Heart left ventricle (tissue), 13 donors: ENCODE results near the gene RNF5.

ENCODE experiments used
- CTCF ChIP-seq, 12 donors: fragments of 200-600 bp; sonication (generic) in 4 of 12; IDR thresholded peaks; one replicate each; pipeline versions ENCODE4 v1.5.0 to v1.8.0; 2018 to 2022; ENCODE audit warnings: antibody characterized with exemption in 12 of 12, mild to moderate bottlenecking in 5 of 12
- POLR2A ChIP-seq, 2 donors: fragments of 450-650 bp; IDR thresholded peaks; one replicate each; pipeline ENCODE4 v1.6.1; 2017; ENCODE audit warnings: antibody characterized with exemption in 2 of 2, mild to moderate bottlenecking in 2 of 2, moderate library complexity in 2 of 2
- donor health status: ischemic (EF 13 %, LVEDD 7.1; RV severe dilation, severe dysfunction).
- donor health status: DM: no; HTN: yes; CAD: no.
- donor health status: DM: no; HTN: no; CAD: no.
- donor health status: ischemic (EF 25% LVEDD 6.9; RV normal size, moderate dysfunction).
- donor health status: ischemic (EF 25% LVEDD 5.7; RV mildly dilated, moderate dysfunction).
- donor health status: ischemic (EF 35%, LVEDD 5.7; RV mildly dilated, moderate dysfunction).
- donor health status: nonischemic (EF 11% LVEDD 7.7; RV severe dilation, severe dysfunction).
- donor health status: DM: yes; HTN: yes; CAD: no.
- donor health status: PGD.
- donor health status: ischemic (EF 29% LVEDD 5.4; RV normal size, mild dysfunction).
- donor health status: nonischemic (EF 23%, LVEDD 6.1; RV moderate dilation, normal function).

DNA sequence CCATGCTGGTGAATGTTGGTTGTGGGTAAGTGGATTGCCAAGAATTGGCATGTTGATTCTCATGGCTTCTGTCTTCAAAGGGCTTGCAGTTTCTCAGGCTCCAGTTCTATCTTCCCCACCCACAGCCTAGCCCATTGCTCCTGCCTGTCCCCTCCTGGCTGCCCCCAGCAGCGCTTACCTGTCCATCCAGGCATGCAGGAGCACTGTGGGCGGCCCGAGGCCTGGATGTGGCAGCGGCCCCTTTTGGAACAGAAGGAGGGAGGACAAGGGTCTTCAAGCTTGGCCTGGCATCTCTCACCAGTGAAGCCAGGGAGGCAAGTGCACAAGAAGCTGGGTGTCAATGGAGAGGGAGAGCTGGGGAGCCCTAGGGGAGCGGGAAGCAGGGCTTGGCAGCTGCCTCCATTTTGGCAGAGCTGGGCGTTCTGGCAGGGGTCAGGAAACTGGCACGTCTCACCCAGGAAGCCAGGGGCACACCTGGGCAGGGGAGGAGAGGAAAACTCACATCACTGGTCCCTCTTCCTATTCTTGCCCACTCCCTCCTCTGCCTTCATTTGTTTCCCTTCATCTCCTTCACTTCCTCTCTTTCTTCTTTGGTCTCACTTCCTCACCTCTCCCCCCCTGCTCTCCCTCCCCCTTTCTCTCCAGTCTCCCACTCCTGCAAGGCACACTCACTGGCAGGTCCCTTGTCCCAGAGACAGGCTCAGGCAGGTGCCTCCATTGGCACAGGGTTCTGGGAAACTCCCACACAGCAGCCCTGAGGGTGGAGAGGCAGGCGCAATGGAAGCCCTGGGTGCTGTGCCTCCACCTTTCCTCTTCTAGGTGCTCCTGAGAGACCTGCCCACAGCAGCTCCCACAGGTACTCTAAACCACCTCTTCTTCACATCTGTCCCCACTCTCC, 44.4 kb downstream of the RNF5 start:
- TF ChIP-seq CTCF (IDR thresholded peaks at IDR 0.05): no peak
- no peak for TF ChIP-seq POLR2A (IDR thresholded peaks at IDR 0.05)
